Hindlimb muscle (tissue), 1 donor: ENCODE results near the gene STAG1. TPM values are rescaled to one million over a fixed set of nuclear protein-coding genes. Genes with fewer than 3 reads are reported as not detected.
"Not testable (repeated sequence)": the region's sequence is repeated elsewhere in the genome, so short reads cannot be mapped to it uniquely, and the experiment has no call there.

Source experiments
- DNase-seq: peaks from one replicate; pipeline ENCODE4 v3.0.0-alpha.2; 2013
- polyA plus RNA-seq: library from polyadenylated mRNA; unstranded; fragments of 120-200 nt; gene quantifications from one replicate; pipeline ENCODE4 v1.2.1, GENCODE V29; 2013; ENCODE audit not compliant: insufficient read length

Gene STAG1
- polyA plus RNA-seq, 1 donor, result 33.2 TPM

DNA sequence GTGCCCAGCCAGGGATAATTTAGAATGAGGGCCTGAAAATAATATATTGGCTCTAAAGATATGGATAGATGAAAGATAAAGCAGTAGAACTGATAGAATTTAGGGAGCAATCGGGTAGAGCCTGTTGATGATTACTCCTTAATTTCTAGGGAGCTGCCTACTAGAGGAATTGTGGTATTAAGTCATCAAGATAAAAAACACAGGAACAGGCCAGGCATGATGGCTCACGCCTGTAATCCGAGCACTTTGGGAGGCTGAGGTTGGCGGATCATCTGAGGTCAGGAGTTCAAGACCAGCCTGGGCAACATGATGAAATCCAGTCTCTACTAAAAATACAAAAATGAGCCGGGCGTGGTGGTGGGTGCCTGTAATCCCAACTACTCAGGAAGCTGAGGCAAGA, 371.6 kb downstream of the STAG1 start:
- no peak for DNase-seq

- DNase-seq, result no peak
Observed at GRCh38 chr3:136378011-136378410, 374.2 kb downstream of the STAG1 start.

GRCh38 chr3:136377508-136377907, 374.7 kb downstream of the STAG1 start:
- no peak for DNase-seq

GRCh38 chr3:136375800-136376199, 376.4 kb downstream of the STAG1 start:
- DNase-seq, result not testable (repeated sequence)

DNA sequence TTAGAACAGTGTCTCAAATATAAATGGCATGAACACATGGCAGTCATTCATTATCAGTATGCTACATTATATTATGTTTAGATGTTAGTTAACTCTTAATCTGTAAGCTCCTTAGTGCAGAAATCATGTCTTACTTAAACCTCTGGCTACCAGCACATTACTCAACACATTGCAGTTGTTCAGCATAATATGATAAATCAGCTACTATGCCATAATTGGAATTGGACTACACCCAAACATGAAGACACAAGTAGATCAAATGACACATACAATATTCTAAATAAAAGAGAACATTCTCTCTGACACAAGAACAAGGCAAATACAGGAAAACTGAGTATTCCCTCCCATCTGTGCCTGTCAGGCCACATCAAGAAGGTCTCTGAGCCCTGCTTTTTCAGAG, 385.9 kb downstream of the STAG1 start:
- DNase-seq, result no peak

DNA sequence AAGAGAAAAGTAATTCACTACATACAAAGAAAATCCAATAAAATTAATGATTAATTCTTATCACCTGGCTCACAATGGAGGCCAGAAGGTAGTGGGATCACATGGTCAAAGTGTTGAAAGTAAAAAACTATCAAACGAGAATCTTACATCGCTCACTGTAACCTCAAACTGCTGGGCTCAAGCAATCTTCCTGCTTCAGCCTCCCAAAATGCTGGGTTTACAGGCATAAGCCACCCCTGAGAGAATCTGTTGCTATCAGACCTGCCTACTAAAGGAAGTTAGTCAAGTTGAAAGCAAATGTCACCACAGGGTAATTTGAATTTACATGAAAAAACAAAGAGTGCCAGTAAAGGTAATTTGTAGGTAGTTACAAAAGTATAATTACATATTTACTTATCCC, 398.7 kb downstream of the STAG1 start:
- no peak for DNase-seq

DNA sequence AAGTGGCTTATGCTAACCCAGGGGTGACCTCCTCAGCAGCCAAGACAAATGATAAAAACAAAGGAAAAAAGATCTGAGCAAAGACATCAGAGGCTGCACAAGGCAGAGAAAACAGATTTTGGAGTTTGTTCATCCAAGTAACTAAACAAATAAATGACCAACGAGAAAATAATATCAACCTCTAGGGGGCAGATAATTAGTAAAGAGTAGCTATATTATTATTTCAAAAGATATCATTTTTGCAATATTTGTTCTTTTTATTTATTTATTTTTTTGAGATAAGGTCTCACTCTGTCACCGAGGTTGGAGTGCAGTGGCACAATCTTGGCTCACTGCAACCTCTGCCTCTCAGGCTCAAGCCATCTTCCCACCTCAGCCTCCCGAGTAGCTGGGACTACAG, 400.3 kb downstream of the STAG1 start:
- DNase-seq, result no peak

DNA sequence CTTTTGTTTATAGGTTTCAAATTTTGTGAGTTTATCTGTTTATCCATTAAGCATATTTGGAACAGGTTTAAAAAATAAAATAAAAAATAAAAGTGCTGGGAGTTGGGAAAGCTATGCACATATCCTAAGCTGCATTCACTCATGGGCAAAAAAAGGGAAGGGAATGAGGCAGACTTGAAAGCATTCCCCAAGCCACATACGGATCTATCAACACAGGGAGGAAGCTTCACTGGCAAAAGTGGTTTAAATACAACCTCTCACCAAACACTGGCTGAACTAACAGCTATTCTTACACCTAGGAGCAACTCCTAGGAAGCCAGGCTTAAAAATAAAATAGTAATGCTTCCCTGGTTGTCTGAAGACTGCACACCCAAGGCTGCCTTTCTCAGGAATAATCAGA, 400.8 kb downstream of the STAG1 start:
- DNase-seq, result no peak

DNA sequence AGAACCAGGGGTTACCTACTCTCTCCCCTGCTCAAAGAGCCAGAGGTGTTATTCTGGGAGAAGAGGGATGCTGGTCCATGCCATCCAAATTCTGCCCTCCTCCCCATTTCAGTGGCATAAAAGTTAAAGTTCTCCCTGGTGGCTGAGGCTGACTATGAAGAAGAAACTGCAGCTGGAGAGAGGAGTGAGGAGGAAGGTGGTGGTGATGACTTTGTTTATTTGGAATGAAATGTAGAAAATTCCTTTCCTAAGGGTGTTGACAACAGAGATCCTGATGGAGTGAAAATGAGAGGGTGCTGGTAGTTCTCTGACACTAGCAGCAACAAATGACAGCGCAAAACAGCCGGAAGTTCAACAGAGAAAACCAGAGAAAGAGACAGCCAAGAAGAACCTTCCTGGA, 401.6 kb downstream of the STAG1 start:
- DNase-seq, result no peak

- DNase-seq, result peak; percentile 8
Observed at GRCh38 chr3:136350132-136350531, 402.0 kb downstream of the STAG1 start.

GRCh38 chr3:136346486-136346885, 405.7 kb downstream of the STAG1 start:
- no peak for DNase-seq

DNA sequence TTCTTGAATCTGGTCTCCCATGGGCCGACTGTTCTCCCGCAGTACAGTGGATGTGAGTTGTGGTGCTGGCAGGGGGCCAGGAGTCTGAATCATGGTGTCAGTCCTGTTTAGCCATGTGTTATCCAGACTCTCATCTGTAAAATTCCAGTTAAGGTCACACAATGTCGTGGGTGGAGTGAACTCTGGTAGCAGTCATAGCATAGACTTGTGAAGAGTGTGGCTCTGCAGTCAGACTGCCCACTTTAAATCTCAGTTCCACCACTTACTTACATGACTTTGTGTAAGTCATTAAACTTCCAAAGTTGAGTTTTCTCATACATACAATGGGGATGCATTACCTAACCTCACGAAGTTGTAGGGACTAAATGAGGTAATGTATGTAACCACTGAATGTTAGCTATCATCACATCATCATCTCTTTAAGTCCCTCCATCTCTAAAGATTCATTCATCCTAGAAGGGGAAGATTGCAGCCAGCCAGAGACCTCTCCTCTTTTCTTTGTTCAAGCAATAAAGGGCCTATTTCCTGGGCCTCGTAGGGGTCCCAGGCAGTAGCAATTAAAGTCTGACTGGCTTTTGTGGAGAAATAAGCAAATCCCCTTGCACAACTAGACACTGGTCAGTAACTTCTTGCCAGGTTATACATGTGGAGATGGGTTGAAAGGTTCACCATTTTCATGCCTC, 408.2 kb downstream of the STAG1 start:
- peak; percentile 10 for DNase-seq

GRCh38 chr3:136343446-136343845, 408.7 kb downstream of the STAG1 start:
- DNase-seq, result no peak

- no peak for DNase-seq
Observed at GRCh38 chr3:136336329-136337100, 415.7 kb downstream of the STAG1 start.

- DNase-seq, result not testable (repeated sequence)
Observed at GRCh38 chr3:136334726-136335125, 417.5 kb downstream of the STAG1 start.

GRCh38 chr3:136334209-136334608, 418.0 kb downstream of the STAG1 start:
- no peak for DNase-seq

- DNase-seq, result no peak
Observed at GRCh38 chr3:136332776-136333175, 419.4 kb downstream of the STAG1 start.

GRCh38 chr3:136332302-136332701, 419.9 kb downstream of the STAG1 start:
- DNase-seq, result no peak

DNA sequence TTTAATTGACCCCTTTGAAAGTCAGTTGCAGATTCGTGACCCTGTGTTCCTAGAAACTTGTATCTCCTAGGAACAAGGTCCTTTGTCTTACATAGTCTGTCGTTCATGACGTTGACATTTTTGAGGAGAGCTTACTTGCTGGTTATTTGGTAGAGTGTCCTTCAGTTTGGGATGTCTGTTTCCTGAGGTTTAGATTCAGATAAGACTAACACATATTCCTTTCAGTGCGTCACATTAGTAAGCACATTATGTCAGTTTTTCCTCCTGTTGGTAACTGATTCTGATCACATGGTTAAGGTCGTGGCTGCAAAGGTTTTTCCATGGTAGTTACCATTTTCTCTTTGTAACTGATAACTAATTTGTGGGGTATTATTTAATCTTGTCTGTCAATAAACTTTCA, 421.3 kb downstream of the STAG1 start:
- DNase-seq, result no peak

DNA sequence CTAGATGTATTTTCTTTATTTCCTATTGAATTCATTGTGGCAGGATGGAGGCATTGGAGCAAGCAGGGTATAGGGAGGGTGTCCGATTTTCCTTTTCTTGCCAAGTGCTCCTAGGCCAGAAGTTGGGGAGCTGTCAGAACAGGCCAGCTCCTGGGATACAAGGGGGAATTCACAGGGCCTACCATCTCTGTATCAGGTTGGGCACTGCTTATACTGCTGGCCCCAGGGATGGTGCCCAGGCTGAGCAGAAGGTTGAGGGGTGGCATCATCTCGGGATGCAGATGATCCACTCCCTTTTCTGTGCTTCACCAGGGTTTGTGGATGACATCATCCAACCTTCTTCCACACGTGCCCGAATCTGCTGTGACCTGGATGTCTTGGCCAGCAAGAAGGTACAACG, 422.6 kb downstream of the STAG1 start:
- DNase-seq, result no peak

DNA sequence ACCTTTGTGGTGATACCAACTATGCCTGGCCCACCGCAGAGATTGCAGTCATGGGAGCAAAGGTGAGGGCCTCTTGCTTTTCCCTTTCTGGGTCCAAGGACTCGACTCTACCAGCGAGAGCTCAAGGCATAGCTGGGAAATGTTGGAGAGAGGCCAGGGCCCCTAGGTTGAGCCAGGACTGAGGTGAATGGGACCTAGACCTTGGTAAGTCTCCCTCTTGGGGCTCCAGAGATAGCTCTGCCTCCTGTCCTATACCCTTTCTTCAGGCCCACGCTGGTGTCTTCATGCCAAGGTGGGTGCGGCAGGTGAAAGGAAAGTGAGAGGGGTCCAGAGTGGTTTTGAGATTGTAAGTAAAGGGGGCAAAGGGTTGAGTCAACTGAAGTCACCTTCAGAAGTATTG, 424.5 kb downstream of the STAG1 start:
- no peak for DNase-seq

DNA sequence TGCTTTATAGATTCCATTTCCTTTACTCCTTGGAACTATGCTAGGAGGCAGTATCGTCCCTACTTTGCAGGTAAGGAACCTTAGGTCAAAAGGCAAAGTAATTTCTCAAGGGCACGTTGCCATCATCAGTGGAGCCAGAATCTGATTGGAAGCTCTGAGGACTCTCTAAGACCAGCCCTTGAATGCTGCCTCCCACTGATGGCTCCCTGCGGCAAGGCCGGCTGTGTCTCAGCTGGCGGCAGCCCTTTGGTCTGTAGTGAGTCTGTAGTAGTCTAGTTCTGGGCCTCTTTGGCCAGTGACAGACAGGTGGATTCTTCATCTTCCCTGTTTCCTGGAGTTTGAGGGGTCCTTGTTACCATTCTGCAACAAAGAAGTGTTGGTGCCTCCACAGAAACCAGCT, 425.9 kb downstream of the STAG1 start:
- no peak for DNase-seq

DNA sequence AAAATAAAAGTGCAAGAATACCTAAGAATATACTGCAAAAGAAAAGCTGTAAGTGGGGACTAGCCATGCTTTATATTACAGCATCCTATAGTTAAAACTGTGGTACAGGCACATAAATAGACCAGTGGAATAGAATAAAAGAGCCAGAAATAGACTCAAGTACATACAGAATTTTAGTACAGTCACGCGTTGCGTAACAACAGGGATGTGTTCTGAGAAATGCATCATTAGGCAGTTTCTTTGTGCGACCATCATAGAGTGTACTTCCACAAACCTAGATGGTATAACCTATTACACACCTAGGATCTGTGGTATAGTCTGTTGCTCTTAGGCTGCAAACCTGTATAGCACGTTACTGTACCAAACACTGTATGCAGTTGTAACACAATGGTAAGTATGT, 440.2 kb downstream of the STAG1 start:
- no peak for DNase-seq

GRCh38 chr3:136311261-136311660, 440.9 kb downstream of the STAG1 start:
- no peak for DNase-seq
